NCI-H1092 treated with DMSO at 0.1 percent for 48 hours (cell line): Measurements from ENCODE around the gene ASIC1.

Experiments
- DNase-seq: peaks from one replicate; lab custom pipeline; 2025; lab: John Stamatoyannopoulos, UW

ASIC1 gene

DNA sequence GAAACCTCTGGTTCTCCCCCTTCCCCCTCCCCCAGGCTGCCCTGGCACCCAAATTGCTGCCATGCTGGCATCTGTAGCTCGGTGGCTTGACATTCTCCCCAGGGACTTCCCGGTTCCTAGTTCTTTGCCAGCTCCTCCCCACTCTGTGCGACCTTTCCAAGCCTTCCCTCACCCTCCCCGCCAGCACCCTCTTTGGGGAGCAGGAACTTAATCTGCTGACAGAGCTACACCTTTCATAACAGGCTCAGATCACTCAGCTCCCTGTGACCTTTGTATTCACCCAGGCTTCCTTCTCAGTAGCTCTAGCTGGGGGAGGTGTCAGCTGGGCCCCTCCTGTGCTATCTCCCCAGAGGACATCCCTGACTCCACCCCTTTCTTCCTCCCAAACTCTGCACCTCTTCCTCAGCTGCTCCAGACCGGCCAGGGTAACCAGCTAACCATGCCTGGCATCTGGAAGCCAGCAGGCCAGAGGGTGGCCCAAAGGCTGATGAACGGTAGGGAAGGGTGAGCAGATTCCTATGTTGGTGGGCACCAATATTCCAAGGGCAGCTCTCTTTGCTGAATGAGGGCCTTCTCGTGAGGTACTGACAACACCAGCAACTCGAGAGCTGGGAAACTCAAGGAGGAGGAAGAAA is 52.8 kb downstream of the ASIC1 start:
- no peak for DNase-seq

DNA sequence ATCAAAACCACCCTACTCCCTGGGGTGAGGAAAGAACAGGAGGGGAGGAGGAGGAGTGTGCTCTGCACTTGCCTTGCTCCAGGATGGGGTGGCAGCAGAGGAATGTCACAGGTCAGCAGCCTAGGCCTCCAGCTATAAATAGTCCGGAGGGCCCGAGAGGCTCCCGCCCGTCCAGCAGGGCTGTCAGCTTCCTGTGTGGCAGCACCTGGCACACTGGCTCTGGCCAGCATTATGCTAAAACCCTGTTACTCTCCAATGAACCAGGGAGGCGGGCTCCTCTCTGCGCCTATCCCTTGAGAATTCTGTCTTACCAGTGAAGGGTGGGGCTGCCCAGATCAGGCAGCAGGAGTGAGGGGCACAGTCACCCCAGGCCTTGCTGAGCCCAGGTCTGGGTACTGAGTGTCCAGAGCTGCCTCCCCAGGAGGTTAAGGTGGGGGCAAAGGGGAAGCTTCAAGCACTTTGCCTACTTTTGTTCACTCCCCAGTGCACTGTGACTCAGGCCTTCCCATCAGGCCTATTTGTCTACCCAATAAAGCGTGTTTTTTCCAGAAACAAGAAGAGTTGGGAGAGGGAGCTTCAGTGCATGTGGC is 53.5 kb downstream of the ASIC1 start:
- no peak for DNase-seq

DNA sequence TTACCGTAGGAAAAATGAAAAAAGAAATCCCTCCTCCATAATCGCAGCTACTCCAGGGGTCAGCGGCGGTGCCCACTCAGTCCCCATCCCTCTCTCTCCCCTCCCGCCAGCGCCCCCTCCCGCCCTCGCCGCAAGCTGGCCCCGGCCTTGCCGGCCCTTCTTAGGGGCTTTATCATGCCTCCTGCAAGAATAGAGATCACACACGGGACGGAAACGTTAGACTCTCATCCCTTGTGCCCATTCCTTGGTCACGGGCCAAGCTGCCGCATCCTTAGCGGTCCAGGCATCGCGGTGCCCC is 53.9 kb downstream of the ASIC1 start:
- DNase-seq, result no peak

DNA sequence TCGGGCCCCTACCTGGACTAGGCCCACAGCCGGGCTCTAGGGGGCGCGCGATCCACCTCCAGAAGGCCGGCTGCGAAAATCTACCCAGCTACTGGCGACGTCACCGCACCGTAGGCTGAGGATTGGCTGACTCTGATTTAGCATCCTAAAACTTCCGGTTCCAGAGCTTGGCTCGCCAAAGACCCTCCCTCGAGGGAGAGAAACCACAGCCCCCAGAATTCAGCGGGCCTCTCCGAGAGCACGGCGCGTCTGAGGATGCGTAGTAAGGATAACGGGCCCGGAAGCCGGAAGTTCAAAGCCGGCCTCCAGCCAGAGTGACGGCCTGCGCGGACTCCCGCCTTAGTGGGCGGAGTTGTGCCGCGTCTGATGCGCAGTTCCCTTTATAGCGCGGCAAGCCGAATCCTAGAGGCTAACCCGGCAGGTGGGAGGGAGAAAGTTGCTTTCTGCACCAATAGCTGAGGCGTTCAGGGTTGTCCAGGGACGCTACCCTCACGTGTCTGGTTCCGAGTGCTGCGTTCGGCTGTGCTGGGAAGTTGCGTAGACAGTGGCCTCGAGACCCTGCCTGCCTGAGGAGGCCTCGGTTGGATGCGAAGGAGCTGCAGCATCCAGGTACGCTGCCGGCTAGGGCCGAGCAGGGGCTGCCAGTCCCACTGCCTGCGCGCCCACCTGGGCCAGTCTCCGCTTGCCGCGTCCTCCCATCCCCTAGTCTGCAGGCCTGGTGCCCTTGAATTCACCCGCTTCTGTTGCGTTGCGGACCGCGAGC is 54.5 kb downstream of the ASIC1 start, which contains the start of gene COX14:
Gene COX14, plus strand, starts transcription at position 544 of the 763 bp plus-strand sequence. CDS start 7,808 bp downstream, outside the sequence.
- DNase-seq, result peak; percentile 98

DNA sequence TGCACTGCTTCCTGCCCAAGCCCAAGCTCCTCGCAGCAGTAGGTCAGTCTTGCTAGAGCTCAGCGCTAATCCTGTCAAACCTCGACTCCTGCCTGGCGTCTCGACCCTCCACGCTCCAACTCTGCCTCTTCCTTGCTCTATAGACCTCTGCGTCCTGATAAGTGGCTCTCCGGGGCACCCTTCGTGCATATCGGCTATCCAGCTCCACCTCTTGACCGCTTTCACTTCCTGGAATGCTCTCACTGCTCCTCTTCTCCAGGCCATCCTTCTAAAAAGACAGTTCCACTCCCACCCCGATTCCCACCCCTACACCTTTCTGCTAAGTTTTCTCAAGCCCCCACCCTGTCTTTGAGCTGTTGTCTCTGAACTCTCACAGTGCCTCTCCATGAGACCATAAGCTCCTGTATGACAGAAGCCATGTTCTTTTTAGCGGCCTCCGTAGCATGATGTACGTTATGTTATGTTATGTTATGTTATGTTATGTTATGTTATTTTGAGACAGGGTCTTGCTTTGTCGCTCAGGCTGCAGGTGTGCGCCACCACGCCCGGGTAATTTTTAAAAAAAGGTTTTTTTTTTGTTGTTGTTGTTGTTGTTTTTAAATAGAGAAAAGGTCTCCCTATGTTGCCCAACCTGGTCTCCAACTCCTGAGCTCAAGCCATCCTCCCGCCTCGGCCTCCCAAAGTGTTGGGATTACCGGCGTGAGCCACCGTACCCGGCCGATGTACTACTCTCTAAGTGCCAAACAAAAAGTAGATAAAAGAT is 55.2 kb downstream of the ASIC1 start:
- peak; percentile 73 for DNase-seq

DNA sequence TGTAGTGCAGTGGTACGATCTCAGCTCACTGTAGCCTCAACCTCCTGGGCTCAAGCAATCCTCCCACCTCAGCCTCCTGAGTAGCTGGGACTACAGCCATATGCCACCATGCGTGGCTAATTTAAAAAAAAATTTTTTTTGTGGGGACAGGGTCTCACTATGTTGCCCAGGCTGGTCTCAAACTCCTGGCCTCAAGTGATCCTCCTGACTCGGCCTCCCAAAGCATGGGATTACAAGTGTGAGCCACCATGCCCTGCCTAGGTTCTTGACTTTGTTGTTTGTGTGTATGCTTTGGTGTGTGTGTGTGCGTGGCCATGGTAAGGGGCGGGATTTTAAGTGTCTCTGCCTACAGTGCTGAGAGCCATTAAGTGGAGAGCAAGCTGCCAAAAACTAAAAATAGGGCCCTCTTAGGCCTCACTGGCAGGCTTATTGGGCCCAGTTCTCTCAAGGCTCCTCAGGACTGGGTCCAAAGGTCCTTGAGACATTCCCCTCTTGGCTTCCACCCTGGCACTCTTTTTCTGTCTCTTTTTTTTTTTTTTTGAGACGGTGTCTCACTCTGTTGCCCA is 59.7 kb downstream of the ASIC1 start:
- no peak for DNase-seq

DNA sequence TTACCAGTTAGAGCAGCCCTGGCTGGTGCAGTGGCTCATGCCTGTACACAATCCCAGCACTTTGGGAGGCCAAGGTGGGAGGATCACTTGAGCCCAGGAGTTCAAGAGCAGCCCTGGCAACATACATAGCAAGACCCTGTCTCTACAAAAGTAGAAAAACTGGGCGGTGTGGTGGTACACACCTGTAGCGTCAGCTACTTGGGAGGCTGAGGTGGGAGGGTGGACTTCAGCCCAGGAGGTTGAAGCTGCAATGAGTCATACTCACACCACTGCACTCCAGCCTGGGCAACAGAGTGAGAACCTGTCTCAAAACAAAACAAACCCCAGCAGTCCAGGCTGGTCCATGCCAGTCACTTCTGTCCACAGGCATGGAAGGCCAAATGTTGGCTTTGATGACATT is 62.0 kb downstream of the ASIC1 start:
- no peak for DNase-seq

DNA sequence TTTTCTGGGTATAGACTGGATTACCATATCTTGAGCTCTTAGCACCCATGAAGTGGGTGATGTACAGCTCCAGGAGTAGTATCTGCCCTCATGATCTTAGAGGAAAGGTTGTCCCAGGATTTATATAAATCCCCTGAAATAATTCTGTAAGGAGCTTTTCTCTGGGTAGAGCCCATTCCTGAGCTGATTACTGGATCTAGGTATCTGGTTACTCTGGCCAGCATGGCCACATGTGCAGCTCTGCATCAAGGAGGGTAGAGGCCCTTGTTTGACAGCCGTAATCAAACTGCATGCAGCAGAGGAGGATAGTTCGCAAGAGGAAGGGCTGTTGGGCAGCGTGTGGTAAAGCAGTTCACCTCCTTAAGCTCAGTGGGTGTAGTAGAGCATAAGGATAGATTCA is 63.1 kb downstream of the ASIC1 start:
- DNase-seq, result no peak

DNA sequence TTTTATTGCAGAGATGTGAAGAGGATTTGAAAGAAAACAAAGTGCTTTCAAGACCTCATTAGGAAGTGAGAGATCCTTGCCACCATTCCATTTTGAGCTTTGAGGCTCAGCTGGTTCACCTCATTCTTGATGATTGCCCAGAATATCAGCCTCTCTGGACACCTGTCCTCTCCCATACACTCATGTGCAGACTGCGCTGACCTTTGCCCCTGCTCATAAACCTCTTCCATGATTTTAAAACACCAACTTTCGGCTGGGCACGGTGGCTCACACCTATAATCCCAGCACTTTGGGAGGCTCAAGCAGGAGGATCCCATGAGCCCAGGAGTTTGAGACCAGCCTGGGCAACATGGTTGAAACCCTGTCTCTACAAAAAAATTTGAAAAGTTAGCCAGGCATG is 63.6 kb downstream of the ASIC1 start:
- DNase-seq, result no peak

DNA sequence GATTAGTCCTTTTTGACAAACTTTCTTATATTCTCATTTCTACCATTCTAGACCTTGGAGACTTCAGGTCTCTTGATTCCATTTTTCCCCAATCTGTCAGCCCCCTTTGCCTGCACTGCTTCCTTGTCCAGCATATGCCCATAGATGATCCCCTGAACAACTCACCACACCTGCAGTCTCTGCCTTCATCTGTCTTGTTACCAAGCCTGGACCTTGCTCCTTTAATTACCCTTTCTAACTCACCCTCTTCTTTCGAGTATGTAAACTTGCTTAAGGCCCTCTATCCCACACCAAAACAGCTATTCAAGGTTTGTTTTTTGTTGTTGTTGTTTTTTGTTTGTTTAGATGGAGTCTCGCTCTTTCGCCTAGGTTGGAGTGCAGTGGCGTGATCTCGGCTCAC is 64.2 kb downstream of the ASIC1 start:
- no peak for DNase-seq

DNA sequence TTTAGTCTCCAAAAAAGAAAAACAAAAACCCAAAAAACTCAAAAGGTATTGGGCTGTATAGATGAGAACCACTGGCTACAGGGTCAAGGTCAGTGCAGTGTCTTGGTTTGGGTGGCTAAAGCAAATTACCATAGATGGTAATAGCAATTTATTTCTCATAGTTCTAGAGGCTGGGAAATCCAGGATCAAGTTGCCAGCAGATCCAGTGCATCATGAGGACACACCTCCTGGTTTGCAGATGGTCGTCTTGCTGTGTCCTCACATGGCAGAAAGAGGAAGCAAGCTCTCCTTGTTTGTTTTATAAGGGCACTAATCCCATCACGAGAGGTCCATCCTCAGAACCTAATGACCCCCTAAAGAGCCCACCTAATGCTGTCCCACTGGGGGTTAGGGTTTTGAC is 65.8 kb downstream of the ASIC1 start:
- DNase-seq, result no peak

DNA sequence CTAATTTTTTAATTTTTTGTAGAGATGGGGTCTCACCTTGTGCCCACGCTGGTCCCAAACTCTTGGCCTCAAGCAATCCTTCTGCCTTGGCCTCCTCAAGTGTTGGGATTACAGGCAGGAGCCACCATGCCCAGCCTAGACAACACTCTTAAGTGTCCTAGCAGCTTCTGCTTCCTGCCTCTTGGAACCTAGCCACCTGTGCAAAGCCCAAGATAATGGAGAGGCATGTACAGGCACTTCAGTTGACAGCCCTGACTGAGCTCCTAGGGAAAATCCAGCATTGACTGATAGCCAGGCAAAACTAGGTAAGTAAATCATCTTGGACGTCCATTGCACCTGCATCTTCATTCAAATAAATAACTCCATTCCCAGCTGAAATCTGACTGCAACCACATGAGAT is 70.2 kb downstream of the ASIC1 start:
- no peak for DNase-seq

DNA sequence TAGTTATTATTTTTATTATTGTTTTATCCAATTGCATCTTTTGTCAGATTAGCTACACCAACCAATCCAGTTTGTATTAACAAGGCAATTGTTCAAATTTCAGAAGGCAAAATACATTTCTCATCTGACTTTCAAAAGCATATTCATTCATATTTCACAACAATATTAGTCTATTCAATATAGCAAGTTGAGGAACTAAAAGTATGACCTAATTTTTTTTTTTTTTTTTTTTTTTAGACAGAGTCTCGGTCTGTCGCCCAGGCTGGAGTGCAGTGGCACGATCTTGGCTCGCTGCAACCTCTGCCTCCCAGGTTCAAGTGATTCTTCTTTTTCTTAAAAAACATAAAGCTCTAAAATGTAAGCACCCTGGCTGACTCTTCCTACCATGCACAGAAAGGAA is 71.9 kb downstream of the ASIC1 start:
- no peak for DNase-seq

DNA sequence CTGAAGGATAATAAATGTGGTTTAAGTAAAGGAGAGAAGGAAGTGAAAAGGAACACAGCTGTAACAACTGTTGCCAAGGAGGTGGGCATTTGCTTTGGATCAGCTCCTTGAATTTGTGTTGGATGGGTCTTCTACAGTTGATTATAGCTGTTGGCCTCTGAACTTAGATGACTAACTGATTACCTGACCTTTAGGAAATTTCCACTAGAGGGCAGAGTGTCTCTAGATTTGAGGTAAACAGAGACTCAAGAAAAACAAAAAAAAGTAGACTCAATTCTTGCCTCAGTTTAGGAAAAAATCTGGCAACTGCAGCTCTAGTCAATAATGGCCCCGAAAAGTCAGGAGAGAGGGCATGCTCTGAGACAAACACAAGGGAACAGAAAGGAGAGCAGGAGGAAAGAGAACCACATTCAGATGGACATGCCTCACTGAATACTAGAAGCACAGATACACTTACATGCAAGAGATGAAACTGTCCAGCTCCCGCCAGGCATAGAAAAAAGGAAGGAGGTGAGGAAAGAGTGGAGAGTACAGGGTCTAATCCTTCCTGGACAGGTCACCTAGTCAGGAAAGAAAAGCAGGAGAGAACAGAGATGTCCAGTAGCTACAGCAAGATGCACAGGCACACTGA is 75.2 kb downstream of the ASIC1 start:
- no peak for DNase-seq
